Measurements from ENCODE around the gene SLC7A5.
A peak's percentile ranks its signal among the peaks of the same experiment; 100 is the strongest.
"Not testable (repeated sequence)": the region's sequence is repeated elsewhere in the genome, so short reads cannot be mapped to it uniquely, and the experiment has no call there.

The SLC7A5 gene

GRCh38 chr16:87861300-87862099, 7.8 kb downstream of the SLC7A5 start:
- DNase-seq (ENCODE audit: low read depth): not testable (repeated sequence)

DNA sequence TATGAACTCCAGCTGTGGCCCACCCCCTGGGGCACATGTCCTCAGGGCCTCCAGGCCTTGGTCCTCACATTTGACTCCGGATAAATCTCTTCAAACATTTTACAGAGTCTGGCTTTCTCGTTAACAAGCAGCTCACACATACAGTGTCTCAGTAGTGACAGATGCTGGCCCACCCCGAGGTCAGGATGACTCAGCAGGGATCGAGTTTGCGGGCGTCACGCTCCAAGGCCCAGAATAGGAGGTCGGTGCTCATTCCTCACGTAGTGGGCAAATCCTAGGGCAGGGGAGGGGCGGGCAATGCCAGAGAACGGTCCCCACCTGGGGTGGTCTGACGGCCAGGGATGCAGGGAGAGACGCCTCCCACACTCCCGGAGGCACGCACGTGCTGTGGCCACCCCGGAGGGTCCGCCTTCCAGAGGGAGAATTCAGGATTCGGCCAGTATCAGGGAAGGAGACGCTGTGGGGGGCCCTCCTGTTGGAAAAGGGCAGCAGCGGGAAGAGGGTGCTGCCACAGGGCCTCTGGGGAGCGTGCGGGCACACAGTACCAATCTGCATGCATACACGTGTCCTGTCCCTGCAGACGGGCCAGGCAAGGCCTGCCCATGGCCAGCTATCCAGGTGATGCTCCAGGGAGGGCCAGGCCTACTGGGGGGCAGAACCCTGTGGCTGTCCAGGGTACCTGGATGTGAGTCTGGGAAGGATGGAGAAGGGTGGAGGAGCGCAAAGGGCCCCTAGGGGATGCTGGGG, 8.6 kb downstream of the SLC7A5 start:
- no peak for DNase-seq (ENCODE audit: low read depth)

DNA sequence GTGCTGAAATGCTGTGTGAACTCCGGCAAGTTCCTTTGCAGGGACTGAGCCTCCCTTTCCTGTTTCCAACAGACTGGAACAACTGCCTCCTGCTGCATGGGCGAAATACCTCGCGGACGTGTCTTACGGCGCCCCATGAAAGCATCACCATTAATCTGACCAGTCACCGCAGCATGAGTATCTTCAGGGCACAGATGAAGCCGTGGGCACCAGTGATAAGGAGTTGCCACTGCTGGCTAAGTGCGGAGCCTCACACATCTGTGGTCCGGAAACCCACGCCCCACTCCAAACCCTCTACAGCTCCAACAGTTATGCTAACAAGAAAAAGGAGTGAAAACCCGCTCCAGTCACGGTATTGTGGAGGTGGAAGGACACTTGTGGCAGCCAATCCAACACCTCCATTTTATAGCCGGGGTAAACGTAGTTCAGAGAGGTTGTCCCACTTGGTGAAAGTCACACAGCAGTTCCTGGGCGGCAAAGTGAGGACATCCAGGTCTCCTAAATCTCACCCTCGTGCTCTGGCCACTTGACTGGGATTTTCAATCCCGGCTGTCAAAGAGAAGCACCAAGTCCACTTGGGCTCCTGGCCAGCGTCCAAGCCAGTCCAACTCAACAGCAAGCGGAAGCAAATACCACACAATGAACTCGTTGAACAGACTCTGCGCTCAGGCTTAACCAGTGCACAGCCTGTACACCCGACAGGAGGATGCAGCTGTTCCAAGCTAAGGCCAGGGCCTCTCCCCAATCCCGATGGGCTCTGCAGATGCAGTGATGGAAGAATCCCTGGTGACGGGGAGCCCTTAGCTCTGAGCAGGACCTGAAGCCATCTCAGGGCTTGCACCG, 10.9 kb downstream of the SLC7A5 start:
- peak; percentile 82 for DNase-seq (ENCODE audit: low read depth)

DNA sequence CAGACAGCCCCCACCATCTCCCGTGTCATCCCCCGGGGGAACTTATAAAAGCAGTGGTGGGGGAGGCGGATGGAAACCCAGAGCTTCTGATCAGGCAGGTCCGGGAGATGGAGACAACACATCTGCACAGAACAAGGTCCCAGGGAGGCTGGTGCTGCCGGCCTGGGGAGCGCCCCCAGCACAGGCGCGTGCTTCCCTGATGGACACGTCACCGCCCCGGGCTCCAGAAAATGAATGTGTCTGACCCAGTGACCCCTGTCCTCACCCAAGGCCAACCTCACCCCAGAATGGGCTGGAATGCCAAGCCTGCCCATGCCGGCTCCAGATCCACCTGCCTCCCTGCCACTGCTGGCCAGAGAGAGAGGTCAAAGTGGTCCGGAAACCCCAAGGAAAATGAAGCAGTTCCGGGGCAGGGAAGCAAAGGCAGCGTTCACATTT, 12.5 kb downstream of the SLC7A5 start:
- no peak for DNase-seq (ENCODE audit: low read depth)

GRCh38 chr16:87855852-87856715, 13.2 kb downstream of the SLC7A5 start:
- DNase-seq (ENCODE audit: low read depth): no peak

- DNase-seq (ENCODE audit: low read depth): no peak
These were observed 14.2 kb downstream of the SLC7A5 start for GRCh38 chr16:87854907-87855683.

DNA sequence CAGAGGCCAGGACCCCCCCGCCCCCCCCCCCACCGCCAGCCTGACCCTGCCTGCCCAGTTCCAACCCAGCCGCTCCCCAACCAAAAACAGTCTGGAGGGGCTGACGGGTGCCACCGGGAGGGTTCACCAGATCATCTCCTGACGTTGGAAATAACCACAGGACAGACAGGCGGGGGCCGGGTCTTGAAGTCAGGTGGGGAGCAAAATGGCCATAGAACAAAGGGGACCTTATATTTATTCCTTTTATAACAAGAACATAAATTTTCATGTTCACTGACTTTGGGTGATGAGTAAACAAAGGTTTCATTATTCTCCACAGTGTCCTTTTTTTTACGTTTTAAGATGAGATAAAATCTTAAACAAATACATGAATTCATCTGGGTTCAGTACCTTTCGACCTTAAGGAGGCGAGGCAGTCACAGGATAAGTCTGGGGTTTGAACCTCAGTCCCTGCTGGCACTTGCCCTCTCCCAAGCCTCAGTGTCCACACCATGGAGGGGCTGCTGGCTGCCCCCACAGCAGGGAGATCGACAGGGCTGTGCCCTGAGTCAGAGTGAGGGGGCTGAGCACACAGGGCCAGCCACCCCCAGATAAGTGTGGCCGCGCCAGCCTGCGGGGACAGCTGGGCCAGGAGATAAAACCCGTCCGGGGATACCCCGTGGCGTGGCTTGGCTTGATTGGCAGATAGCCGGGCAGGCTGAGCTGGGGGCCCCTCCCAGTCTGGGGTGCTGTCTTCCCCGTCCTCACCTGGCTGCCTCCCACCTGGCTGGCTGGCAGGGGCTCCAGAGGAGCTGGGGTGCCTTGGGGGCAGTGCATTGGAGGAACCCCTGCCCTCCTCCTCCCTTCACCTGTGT, 15.0 kb downstream of the SLC7A5 start:
- peak; percentile 69 for DNase-seq (ENCODE audit: low read depth)

GRCh38 chr16:87853411-87854052, 15.8 kb downstream of the SLC7A5 start:
- DNase-seq (ENCODE audit: low read depth): peak; percentile 91

DNA sequence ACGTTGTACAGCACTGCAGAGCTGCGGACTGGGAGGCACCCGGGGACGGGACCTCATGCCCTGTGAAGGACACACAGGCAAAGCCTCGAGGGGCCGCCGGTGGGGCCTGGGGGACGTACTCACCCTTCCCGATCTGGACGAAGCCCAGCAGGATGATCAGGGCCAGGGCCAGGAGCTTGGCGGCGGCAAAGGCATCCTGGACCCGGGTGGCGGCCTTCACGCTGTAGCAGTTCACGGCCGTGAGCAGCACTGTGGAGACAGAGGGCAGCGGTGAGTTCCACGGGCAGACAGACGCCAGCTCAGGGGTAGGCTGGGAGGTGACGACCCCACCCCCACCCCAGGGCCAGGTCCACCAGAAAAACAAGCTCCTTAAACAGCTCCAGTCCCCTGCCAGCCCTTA, 17.7 kb downstream of the SLC7A5 start:
- no peak for DNase-seq (ENCODE audit: low read depth)

DNA sequence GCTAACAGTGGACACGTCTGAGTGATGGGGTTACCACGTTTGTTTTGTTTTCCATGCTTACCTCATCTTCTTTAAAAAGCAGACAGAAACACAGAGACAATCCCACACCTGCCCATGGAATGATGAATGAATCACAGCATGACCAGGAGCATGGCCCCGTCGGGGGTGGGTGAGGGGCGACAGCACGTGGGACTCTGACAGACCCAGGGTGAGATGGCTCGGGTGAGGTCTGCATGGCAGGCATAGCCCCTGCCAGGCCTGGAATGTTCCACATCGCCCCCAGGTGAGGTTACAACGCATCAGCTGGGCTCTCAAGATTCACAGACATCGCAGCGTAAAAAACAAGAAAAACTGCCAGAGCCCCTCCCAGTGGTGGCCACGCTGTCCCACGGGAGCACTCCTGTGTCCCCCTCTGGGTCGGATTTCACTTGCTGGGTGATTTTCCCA, 18.1 kb downstream of the SLC7A5 start:
- DNase-seq (ENCODE audit: low read depth): no peak

GRCh38 chr16:87850009-87851006, 19.0 kb downstream of the SLC7A5 start:
- no peak for DNase-seq (ENCODE audit: low read depth)

GRCh38 chr16:87849419-87850008, 19.8 kb downstream of the SLC7A5 start:
- no peak for DNase-seq (ENCODE audit: low read depth)

DNA sequence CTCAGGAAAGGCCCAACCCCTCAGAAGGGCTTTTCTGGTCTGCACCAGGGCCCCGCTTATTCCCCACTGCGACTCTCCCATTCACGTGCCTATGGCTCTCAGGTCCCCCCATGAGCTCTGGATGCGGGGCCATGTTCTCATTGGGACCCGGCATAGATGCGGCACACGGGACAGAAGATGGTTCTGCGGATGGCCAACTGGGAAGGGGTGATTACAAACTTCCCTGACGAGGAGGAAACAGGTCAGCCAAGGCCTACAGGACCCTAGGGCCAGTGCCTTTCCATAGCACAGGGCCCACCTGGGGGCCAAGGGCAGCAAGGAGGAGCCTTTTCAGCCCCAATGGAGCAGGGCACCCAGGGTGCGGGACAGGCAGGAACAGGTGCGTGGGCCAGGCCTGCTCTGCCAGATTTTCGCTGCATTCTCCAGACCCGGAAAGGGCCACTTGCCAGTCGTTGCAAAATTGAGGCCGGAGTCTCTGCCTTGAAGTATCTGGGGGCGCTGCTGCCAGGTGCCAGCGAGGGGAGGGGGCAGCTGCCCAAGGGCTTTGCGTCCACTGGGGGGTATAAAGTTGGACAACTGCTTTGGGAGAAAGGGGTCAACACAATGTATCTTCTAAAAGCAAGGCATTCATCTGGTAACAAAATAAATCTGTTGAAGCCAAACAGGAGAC, 20.5 kb downstream of the SLC7A5 start:
- no peak for DNase-seq (ENCODE audit: low read depth)

- no peak for DNase-seq (ENCODE audit: low read depth)
These were observed 21.3 kb downstream of the SLC7A5 start for GRCh38 chr16:87847785-87848675.

- no peak for DNase-seq (ENCODE audit: low read depth)
These were observed 21.9 kb downstream of the SLC7A5 start for GRCh38 chr16:87847467-87847784.

Measured in CMK (cell line).